NCI-H69 (cell line): ENCODE data around the gene NELFB.

ENCODE experiments used
- DNase-seq: peaks from one replicate; lab custom pipeline; 2025; lab: John Stamatoyannopoulos, UW

Gene NELFB

DNA sequence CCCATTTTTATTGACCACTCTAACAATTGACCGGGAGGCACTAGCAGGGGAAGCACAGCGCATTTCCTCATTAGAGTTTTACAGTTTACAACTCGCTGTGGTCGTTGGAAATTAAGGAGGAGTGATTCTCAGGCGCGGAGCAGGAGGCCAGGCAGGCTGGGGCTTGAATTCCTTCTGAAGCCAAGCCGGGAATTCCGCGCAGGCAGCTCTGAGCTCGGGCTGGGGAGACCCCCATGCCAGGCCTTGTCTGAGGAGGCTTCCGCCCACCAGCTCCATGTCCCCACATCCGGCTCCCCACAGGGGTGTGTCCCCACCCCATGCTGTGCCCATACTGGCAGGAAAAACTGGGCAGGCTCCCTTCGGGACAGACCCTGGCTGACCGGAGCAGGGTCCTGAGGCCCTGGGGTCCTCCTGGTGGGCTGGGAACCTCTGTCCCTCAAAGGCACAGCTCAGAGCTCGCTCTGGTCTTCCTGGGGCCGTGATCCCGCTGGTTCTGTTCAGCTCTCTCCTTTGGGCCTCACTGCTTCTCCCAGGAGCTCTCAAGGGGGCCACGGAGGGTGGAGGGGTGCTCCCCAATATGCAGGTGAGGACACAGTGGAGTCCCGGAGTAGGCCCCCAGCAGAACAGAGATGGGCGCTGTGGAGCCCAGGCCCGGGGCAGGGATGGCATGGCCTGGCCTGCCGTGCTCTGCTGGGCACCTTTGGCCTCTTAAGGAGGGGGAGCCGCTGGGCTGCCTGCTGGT, 48.2 kb downstream of the NELFB start:
- DNase-seq, result no peak

DNA sequence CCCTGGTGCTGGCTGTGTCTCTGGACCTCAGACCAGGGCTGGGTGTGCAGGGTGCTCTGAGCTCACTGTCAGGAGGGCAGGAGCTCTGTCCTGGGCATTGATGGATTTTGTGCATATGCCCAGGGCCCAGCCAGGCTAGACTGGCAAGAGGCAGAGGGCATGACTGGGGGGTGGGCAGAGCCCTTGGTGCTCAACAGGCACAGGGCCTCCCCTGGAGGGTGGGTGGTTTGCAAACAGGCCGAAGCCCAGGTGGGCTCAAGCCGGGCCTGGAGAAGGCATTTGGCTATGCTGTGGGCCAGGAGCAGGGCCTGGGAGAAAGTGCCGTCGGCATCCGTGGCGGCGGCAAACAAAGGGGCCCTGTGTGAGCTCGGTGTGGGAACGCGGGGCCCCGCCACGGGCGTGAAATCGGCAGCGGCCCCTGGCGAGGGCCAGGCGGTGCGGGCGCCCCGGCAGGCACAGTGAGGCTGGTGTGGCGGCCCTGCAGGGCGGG, 48.8 kb downstream of the NELFB start:
- DNase-seq, result no peak

DNA sequence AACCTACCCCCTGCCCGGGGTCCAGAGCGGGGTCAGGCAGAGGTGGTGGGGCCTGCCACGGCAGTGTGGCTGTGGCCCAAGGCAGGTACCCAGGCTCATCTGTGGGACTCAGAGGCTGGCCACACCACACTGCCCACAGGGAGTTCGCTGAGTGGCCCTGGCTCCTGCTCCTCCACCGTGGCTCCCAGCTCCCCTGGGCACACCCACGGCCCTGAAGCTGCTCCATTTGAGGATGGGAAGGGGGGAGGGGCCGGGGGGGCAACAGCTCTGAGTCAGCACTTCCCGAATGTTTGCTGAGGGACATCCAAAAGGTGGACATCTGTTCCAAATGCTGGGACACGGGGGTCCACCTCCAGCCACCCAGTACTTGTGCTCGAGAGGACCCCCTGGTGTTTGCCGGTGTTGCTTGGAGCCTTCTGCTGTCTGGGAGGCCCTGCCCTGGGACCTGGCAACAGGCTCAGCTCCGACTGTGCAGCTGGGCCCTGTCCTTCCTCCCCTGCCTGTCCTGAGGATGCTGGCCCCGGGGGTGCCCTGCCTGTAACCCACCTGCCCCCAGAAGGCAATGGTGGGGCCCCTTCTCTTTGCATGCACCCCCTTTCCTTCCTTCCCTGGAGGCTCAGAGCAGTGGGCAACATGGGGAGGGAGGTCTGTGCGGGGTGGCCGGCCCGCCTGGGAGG, 49.4 kb downstream of the NELFB start:
- DNase-seq, result no peak

DNA sequence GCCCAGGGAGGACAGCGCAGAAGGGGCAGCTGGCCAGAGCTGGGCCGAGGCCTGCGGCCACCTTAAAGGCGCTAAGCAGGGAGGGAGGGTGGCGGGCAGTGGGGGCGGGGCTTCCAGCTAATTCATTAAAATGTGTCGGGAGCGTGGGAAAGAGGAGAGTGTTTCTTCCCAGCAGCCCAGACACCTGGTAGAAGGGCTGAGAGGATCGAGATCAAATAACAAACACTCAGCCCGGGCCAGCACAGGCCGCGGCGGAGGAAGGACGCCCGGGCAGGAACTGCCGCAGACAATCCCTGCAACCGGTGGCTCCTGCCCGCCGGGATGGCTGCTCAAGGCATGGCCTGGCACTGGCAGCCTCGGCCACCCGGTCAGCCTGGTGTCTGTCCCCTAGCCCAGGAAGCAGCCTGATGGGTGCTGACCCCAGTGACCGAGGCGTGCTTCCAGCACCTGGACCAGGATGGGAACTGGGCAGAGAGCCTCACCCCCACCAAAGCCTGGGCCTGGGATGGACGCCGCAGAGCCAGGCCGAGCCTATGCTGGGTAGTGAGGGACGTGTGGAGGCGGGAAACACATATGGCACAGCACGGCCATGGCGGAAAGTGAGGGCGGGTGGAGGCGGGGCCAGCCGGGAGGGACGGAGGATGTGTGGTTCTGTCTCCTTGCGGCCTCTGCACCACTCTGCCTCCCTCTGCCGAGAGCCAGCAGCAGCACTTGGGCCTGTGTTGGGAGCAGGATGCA, 50.1 kb downstream of the NELFB start:
- DNase-seq, result no peak

DNA sequence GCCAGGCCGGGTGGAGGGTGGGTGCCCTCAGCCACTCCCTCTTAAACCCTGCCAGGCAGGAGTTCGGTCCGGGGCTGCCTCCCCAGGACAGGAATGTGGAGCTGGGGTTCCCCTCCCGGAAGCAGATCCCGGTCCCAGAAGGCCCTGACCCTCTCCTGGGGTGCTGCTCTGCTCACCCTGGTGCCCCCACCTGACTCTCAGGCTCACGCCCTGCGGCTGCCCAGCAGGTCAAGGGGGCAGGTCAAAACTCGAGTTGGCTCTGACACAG, 50.6 kb downstream of the NELFB start:
- DNase-seq, result no peak

DNA sequence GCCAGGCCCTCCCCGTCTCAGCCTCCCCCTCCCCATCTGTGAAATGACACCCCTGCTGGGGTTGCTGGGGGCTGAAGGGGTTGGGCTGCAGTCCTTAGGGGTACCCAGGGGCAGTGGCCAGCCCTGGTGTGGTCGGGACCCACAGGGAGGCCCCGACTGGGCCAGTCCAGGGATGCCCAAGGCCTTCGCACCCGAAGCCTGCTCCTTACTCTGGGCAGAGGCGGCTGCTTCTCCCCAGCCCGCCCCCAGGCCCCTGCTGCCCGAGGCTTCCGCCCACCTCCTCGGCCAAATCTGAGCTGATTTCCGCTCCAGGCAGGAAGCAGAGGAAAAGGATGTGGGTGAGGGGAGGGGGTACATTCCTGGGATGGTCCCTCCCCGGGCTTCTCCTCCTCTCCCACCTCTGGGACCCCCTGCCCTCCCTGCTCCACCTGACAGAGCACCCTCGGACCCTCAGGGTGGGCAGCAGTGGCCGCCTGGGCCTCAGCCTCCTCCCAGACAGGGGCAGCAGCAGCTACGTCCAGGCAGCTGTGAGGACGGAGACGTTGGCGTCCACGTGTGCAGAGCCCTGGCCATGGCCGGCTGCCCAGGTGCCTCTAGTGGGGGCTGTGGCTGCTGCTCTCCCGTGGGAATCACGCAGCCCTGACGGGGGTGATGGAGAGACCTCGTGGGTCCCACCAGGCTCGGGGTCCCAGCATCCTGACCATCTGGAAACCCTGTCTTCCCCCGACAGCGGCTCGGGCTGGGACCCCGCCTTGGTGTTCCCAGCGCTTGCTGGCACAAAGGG, 51.1 kb downstream of the NELFB start:
- no peak for DNase-seq

DNA sequence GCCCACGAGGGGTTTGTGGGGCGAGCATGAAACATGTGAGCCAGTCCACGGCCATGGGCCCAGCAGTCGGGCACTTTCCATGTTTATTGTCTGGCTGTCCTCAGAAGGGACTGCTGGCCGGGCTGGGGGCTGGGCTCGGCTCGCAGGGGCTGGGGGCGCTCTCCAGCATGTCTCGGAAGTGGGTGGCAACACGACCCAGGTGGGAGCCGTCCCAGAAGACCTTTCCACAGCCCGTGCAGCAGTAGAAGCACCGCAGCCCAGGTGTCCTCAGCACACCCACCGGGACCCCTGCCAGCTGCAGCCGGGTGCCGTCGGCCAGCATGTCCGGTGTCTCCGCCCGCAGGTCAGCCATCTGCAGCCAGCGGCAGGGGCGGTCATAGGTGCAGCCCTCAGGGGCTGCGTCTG, 51.7 kb downstream of the NELFB start:
- DNase-seq, result no peak

DNA sequence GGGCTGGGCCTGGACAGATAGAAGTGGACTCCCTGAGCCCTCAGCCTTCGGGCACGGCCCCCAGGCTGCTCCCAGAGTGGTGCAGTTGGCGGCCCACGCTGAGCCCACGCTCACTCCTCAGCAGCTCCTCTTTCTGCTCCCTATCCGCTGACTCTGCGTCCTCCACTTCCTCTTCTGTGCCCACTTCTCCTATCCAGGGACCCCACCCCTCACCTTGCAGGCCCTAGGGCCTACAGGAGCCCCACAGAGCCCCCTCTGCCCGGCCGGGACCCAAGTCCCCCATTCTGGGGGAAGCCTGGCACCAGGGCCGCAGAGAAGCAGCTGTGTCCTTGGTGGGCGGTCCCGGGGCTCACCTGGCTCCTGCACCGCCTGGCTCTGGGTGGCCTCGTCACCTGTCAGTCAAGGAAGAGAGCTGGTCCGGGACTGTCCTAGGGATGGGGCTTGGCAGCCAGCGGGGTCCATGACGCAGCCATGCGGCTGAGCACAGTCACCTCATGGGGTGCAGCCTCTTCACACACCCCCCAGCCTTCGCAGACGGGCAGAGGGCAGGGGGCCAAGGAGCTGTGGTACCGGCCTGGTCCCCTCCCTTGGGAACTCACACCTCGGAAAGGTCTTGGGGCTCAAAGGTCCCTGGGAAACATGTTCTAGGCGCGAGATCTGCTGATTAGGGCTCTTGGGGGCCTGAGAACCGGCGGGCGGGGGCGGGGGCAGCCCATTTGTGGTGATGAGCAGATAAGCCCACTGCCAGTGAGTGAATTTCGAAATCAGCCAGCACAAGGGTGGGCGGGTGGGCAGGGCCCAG, 52.3 kb downstream of the NELFB start:
- no peak for DNase-seq

DNA sequence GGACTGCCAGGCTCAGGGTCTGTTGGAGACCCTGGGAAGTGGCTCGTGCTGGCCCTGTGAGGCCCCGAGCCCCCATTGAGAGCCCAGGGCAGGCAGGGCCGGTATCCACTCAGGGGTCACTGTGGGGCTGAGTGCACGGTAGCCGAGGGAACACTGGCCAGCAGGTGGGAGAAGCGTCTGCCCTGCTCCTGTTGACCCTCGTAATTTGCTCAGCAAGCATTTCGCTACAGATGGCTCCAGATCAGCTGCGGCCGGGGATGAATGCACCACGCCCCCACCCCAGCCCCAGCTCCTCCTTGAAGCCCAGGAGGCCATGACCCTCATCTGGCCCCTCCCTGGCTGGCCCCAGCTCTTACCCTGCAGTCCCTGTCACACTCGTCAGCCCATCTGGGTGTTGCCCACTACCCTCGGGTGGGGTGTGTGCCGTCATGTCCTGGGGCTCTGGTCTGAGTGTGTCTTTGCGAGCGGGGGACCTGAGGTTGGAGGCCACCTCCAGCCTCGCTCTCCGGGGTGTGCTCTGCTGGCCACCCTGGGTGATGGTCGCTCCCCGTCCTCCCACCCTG, 53.0 kb downstream of the NELFB start:
- DNase-seq, result peak; percentile 47

DNA sequence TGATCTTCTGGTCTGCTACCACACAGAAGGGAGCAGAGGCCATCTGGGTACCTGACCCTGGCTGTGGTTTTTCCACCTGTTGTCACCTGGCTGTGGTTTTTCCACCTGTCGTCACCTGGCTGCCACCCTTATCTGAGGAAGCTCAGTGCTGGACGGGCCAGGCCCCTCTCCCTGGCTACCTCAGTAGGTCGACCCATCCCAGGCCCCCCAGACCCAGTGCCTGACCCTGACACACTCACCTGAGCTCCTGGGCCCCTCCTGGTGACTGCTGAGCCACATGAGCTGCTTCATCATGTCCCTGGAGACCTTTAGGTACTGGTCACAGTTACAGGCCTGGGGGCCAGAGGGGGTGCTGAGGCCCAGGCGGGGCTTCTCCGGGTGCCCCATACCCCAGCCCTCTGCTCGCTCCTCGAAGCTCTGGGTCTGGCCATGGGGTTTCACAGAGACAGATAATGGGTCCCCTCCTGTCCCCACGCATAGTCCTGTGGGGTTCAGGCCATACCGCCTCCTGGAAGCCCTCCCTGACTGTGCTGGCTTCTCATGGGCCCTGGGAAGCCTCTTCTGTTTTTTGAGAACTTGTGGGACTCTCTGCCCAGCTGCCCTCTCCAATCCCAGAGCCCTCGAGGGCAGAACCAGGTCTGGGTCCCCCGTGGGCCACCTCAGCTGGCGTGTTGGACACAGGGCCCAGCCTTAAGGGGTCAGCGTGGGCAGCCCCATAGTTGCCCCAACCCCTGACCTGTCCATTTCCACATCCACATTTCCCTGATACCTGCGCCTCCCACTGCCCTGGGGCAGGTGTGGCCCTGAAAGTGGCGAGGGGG, 54.5 kb downstream of the NELFB start:
- no peak for DNase-seq

DNA sequence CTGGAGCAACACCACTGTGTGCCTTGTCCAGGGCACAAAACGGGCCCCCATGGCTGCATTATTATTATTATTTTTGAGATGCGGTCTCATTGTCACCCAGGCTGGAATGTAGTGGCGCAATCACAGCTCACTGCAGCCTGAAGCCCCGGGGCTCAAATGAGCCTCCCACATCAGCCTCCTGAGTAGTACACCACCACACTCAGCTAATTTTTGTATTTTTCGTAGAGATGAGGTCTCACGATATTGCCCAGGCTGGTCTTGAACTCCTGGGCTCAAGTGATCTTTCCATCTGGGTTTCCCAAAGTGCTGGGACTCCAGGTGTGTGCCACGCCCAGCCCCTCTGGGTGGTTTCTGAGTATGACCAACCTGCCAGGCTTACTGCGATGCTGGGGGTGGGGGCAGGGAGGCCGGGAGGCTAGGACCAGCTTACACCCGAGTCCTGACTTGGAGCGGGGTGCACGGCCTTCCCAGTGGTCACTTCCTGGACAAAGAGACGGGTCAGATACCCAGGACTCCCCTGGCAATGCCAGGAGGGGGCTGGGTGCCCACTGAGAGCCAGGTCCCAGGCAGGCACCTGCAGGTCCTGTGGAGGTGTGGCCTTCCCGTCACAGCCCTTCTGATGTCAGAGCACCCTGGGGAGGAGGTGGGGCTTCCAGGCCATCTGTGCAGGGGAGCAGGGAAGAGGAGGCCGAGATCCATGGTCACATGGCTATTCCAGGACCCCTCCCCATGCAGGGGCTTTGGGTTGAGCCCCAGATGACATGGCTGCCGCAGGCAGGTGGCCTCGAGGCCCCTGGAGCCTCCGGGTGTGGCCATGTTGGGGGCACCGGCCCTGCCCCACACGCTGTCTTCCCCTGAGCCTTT, 55.3 kb downstream of the NELFB start:
- peak; percentile 88 for DNase-seq

DNA sequence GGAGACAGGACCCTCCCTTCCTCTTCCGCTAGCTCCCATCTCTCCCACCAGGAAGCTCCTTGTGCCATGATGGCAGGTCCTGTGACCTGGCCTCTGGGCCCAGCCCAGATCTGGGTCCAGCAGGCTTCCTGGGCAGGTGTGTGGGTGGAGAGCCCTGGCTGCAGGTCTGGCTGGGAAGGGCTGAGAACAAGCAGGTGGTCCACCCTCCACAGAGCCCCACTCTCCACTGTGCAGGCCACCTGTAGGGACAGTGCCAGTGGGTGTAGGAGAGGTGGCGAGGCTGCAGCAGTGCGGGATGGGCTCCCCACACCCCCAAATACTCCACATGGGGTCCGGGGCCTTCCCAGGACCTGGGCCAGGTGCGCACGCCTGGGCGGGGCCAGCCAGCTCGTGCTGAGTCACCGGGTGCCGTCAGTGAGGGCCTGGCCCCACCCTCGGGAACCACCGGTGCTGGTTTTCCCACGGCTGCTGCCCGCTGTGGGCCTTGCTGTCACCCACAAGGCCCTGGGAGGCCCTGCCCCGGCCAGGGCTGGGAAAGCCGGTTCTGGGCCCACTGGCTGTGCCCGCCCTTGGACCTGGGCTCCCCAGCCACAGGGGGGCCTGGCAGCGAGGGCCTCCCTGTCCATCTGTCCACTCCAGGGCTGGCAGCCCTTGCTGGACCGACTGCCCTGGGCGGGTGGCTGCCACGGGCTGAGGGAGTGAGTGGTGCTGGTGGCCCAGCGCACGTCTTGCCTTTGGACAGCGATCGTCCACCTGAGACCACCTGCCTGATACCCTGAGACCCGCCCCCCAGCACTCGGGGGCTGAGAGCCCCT, 56.3 kb downstream of the NELFB start:
- peak; percentile 87 for DNase-seq

DNA sequence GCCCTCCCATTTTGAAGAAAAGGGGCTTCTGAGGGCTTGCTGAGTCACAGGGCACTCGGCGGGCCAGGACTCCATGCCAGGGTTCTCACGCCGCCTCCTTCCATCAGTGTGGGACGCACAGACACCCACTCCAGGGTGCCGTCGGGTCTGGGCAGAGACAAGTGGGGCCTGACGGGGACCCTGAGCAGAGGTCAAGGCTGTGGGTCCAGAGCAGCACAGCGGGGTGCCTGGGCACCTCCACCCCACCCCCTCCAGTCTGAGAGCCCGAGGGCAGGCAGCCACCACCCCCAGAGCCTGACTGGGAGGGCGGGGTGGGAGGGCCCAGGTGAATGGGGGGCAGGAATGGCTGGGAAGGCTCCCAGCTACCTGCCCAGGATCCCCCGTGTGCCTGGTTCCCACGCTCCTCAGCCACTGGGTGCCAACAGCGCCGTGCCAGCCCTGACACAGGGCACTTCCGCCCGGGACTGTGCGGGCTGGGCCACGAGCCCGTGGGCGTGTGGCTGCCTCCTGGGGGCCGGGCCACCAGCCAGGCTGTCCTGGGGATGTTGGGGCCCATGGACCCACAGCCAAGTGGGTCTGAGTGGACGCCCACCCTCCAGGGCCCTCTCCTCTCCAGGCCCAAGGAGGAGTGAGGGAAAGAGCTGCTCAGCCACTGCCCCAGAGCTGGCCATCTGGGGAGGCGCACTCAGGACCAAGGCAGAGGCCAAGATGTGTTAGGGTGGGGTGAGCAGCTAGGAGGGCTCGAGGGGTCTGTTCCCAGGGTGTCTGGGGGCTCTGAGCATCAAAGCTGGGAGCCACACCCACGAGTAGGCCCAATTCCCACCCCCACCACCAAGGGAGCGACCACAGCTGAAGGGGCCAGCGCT, 57.1 kb downstream of the NELFB start:
- no peak for DNase-seq

DNA sequence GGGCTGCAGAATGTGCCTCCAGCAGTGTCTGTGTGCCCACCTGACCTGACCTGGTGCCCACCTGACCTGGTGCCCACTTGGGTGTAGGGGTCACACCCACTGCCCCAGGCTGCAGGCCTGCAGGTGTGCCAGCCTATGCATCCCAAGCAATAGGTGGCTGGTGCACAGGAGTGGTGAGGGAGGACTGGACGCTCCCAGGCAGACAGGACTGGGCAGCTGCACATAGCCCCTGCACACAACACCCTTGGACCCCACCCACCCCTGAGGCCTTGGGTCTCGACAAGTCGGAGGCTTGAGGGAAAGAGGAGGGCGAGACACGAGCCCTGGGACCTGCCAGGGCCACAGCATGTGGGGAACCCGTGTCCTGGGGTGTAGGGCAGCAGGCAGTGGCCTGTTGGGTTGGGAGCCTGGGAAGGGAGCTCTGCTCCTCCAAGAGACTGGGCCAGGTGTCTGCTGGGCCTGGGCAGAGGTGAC, 57.8 kb downstream of the NELFB start:
- DNase-seq, result no peak

DNA sequence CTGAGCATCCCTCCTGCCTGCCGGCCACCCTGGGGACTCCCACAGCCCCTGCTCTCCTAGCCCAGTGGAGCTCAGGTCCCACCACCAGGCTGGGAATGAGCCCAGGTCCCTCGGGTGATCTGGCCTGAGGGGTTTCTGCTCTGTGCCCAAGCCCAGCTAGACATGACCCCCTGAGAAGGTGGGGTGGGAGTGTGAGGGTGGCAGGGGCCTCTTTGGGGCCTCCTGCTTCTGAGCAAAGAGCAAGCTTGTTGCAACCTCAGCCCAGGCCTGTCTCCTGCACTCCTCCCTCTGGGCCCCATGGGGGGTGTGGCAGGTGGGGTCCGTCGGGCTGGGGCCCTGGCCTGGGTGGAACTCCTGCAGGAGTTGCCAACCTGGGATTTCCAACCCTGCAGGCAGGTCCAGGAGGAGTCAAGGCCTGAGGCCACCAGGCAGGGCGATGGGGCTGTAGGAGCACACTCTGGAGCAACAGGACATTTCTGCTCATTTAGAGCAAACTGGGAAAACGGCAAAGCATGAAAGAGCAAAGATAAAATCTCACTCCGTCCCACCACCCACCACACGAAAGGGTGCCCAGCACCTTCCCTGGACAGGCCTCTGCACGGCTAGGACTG, 58.3 kb downstream of the NELFB start:
- no peak for DNase-seq

DNA sequence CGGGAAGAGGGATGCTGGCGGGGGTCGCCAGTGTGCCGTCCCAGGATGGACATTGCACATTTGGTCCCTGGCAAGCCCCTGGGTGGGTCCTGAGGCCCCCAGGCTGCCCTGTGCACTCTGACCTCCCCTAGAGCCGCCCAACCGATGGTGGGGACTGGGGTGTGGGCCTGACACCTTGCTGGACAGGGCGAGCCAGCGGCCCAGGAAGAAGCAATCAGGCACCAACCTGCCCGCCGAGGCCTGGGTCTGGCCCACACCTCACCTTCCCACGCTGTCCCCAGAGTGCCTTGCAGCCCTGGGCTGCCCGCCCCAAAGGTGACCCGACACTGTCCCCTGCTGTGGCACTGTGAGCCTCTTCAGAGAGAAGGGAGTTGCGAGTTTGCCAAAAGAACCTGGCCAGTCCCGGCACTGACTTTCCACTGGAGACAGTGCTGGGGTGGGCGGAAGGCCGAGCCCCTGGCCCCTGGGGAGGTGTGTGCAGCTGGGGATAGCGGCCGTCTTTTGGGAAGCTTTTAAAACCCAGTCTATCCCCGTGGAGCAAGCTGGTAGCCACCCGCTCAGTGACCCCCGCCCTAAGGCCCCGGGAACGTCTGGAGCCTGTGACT, 58.9 kb downstream of the NELFB start:
- DNase-seq, result no peak
